SU-DHL-6 (cell line): ENCODE measurements around the gene KLHL24.

ENCODE experiments used
- EZH2phosphoT487 ChIP-seq: fragments of 200-600 bp; sonication (generic), shearing (Covaris generic); conservative IDR thresholded peaks from 2 replicates; pipeline ENCODE4 v1.6.1; 2018; ENCODE audit warnings: mild to moderate bottlenecking, antibody characterized with exemption, low read length, moderate library complexity, mixed read lengths
- TF ChIP-seq, protein P1 (sequence below): fragments of 200-600 bp; sonication (generic); IDR thresholded peaks from one replicate; pipeline ENCODE4 v1.5.1; 2017; ENCODE audit warnings: antibody characterized with exemption, mild to moderate bottlenecking, low read length, moderate library complexity; ENCODE audit not compliant: insufficient read depth, poor library complexity, severe bottlenecking

GRCh38 chr3:183653209-183654064 lies 18.0 kb downstream of the KLHL24 start:
- TF ChIP-seq, protein P1, sequence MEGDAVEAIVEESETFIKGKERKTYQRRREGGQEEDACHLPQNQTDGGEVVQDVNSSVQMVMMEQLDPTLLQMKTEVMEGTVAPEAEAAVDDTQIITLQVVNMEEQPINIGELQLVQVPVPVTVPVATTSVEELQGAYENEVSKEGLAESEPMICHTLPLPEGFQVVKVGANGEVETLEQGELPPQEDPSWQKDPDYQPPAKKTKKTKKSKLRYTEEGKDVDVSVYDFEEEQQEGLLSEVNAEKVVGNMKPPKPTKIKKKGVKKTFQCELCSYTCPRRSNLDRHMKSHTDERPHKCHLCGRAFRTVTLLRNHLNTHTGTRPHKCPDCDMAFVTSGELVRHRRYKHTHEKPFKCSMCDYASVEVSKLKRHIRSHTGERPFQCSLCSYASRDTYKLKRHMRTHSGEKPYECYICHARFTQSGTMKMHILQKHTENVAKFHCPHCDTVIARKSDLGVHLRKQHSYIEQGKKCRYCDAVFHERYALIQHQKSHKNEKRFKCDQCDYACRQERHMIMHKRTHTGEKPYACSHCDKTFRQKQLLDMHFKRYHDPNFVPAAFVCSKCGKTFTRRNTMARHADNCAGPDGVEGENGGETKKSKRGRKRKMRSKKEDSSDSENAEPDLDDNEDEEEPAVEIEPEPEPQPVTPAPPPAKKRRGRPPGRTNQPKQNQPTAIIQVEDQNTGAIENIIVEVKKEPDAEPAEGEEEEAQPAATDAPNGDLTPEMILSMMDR, result no peak
- no peak for TF ChIP-seq EZH2phosphoT487
